CD14-positive monocyte (primary cell): Measurements from ENCODE around the gene RABEPK. TPM values are rescaled to one million over a fixed set of nuclear protein-coding genes. Genes with fewer than 3 reads are reported as not detected.

Source experiments
- DNase-seq, 3 donors: peaks; one replicate each; pipeline ENCODE4 v3.0.0-alpha.2; 2011 to 2022
- H2AFZ ChIP-seq: 2 replicates; pipeline ENCODE4 v1.6.0; 2012; ENCODE audit warnings: mild to moderate bottlenecking, low read depth, low read length, inconsistent platforms; ENCODE audit not compliant: insufficient read depth, poor library complexity, severe bottlenecking
- H3K27ac ChIP-seq, 2 donors: 1 replicate in 1 of 2; 2 replicates in 1 of 2; pipeline ENCODE4 v1.5.1; 2012 to 2013; ENCODE audit warnings: low read length in 2 of 2, control low read depth in 1 of 2, inconsistent platforms in 1 of 2, low read depth in 1 of 2, mild to moderate bottlenecking in 1 of 2
- H3K27me3 ChIP-seq, 2 donors: one replicate each; pipeline versions ENCODE4 v1.6.0 to v1.6.1; 2011 to 2013; ENCODE audit warnings: low read length in 2 of 2; ENCODE audit not compliant: control insufficient read depth in 2 of 2, insufficient read depth in 2 of 2
- H3K36me3 ChIP-seq, 2 donors: replicated peaks in 1 of 2; 1 replicate in 1 of 2; 2 replicates in 1 of 2; pipeline versions ENCODE4 v1.5.1 to v1.6.1; 2012 to 2013; ENCODE audit warnings: low read length in 2 of 2, control low read depth in 1 of 2, inconsistent platforms in 1 of 2, mild to moderate bottlenecking in 1 of 2; ENCODE audit not compliant: insufficient read depth in 2 of 2, control insufficient read depth in 1 of 2
- H3K4me1 ChIP-seq, 2 donors: 1 replicate in 1 of 2; 2 replicates in 1 of 2; pipeline versions ENCODE4 v1.5.1 to v1.6.1; 2012 to 2013; ENCODE audit warnings: low read length in 2 of 2, control low read depth in 1 of 2, inconsistent platforms in 1 of 2, mild to moderate bottlenecking in 1 of 2, moderate library complexity in 1 of 2; ENCODE audit not compliant: insufficient read depth in 2 of 2, control insufficient read depth in 1 of 2
- H3K4me2 ChIP-seq: replicated peaks from 2 replicates; pipeline ENCODE3; 2012; ENCODE audit warnings: low read length, moderate library complexity, mild to moderate bottlenecking; ENCODE audit not compliant: poor library complexity, severe bottlenecking; ENCODE audit errors: extremely low read depth
- H3K4me3 ChIP-seq, 3 experiments: fragments of 200-600 bp in 1 of 3; sonication (generic) in 1 of 3; replicated peaks in 1 of 3; 1 replicate in 2 of 3; 2 replicates in 1 of 3; pipeline ENCODE4 v1.5.1; 2011 to 2013; ENCODE audit warnings: low read length in 3 of 3, mild to moderate bottlenecking in 3 of 3, control low read depth in 2 of 3, low read depth in 2 of 3, inconsistent platforms in 1 of 3, moderate library complexity in 1 of 3
- H3K79me2 ChIP-seq: 2 replicates; pipeline ENCODE4 v1.6.0; 2012; ENCODE audit warnings: mild to moderate bottlenecking, control low read depth, inconsistent platforms, low read length, moderate library complexity; ENCODE audit not compliant: insufficient read depth
- H3K9ac ChIP-seq: 2 replicates; pipeline ENCODE4 v1.6.0; 2017; ENCODE audit warnings: low read length, mild to moderate bottlenecking; ENCODE audit not compliant: insufficient read depth, poor library complexity, severe bottlenecking
- H3K9me3 ChIP-seq, 2 donors: replicated peaks in 1 of 2; 1 replicate in 1 of 2; 2 replicates in 1 of 2; pipeline versions ENCODE4 v1.5.1 to v1.6.1; 2012 to 2013; ENCODE audit warnings: low read length in 2 of 2, control low read depth in 1 of 2; ENCODE audit not compliant: control insufficient read depth in 1 of 2, insufficient read depth in 1 of 2
- H4K20me1 ChIP-seq: 2 replicates; pipeline ENCODE4 v1.6.0; 2012; ENCODE audit warnings: mild to moderate bottlenecking, low read length, control low read depth, moderate library complexity; ENCODE audit not compliant: insufficient read depth
- H3K27ac Mint-ChIP-seq, 7 donors: one replicate each; pipeline ENCODE4 v1.8.0; 2020; ENCODE audit warnings: mild to moderate bottlenecking in 7 of 7, mixed read lengths in 7 of 7, moderate library complexity in 6 of 7, inconsistent platforms in 2 of 7
- H3K27me3 Mint-ChIP-seq, 3 donors: one replicate each; pipeline ENCODE4 v1.8.0; 2021 to 2022; ENCODE audit warnings: low read depth in 3 of 3, mild to moderate bottlenecking in 3 of 3, mixed read lengths in 3 of 3, moderate library complexity in 3 of 3, inconsistent platforms in 1 of 3
- H3K36me3 Mint-ChIP-seq, 2 donors: one replicate each; pipeline ENCODE4 v1.8.0; 2020; ENCODE audit warnings: mixed read lengths in 2 of 2, inconsistent platforms in 1 of 2, mild to moderate bottlenecking in 1 of 2
- H3K4me1 Mint-ChIP-seq: one replicate; pipeline ENCODE4 v1.8.0; 2020; ENCODE audit warnings: mild to moderate bottlenecking, mixed read lengths
- H3K4me3 Mint-ChIP-seq, 2 donors: one replicate each; pipeline ENCODE4 v1.8.0; 2020; ENCODE audit warnings: mild to moderate bottlenecking in 2 of 2, mixed read lengths in 2 of 2, moderate library complexity in 1 of 2
- H3K9me3 Mint-ChIP-seq, 7 donors: one replicate each; pipeline ENCODE4 v1.8.0; 2020 to 2022; ENCODE audit warnings: mixed read lengths in 7 of 7, mild to moderate bottlenecking in 6 of 7, moderate library complexity in 6 of 7, inconsistent platforms in 2 of 7
- CTCF ChIP-seq: fragments of 200-600 bp; IDR thresholded peaks from one replicate; pipeline ENCODE4 v1.8.0; 2022; ENCODE audit warnings: antibody characterized with exemption, mild to moderate bottlenecking
- WGBS: methylation state at CpG from one replicate; pipeline ENCODE4 v1.1.5; 2013; ENCODE audit warnings: missing lambda C conversion rate; ENCODE audit not compliant: insufficient coverage; 5-methylcytosine and 5-hydroxymethylcytosine counted together
- intact Hi-C, 2 donors: fragments of 100-400 bp; cut with micrococcal nuclease; formaldehyde crosslinking; loops; one replicate each; pipeline versions ENCODE4 v1.15.0 to v1.15.1; 2023
- polyA plus RNA-seq, 3 donors: library from polyadenylated mRNA; depleted of rRNA in 1 of 3; unstranded in 2 of 3; stranded (reverse) in 1 of 3; fragments of 300-500 nt in 2 of 3; fragments of >200 nt in 1 of 3; fragmentation: Illumina TruSeq in 2 of 3; gene quantifications; 1 replicate in 2 of 3; 2 replicates in 1 of 3; pipeline ENCODE4 v1.2.3, GENCODE V29; 2012 to 2021

Gene RABEPK
- polyA plus RNA-seq, 3 donors = 9.5 to 18.5 (median 17.5) TPM

- peak overlapping the region; percentile 98 for H3K4me2 ChIP-seq
- peak overlapping the region; percentile 99 for H3K4me3 Mint-ChIP-seq
- H3K9me3 Mint-ChIP-seq = peaks cover 0 to 3% (median 0%) of the 10 kb centered on the region in 7 donors
- WGBS = 3% methylated on average over 16 of the region's 27 CpGs
- H3K27me3 ChIP-seq = no peaks in the 10 kb centered on the region
- peaks cover 40 to 71% of the 10 kb centered on the region in 2 donors for H3K4me1 ChIP-seq
- peak overlapping the region; percentile 61 to 97 (median 63) for H3K4me3 ChIP-seq
- H3K4me1 Mint-ChIP-seq = peaks cover 52% of the 10 kb centered on the region
- peak in 1 of 3 donors; percentile 33 for DNase-seq
- H3K36me3 Mint-ChIP-seq = peaks cover 32 to 34% of the 10 kb centered on the region in 2 donors
- intact Hi-C loops = loop anchor here (2.0 to 5.0 kb wide), 3 partner anchors 19 to 55 kb away; partner anchors contain the start of genes GAPVD1 (in 2 of the 2) and PPP6C (in 2 of the 2)
- H3K27me3 Mint-ChIP-seq = no peaks in the 10 kb centered on the region
- peaks cover 24 to 29% of the 10 kb centered on the region in 2 donors for H3K36me3 ChIP-seq
- no peaks in the 10 kb centered on the region for H3K9me3 ChIP-seq
- peaks cover 40% of the 10 kb centered on the region for H4K20me1 ChIP-seq
- TF ChIP-seq CTCF = no peak
- peak overlapping the region; percentile 99 for H3K9ac ChIP-seq
- peak overlapping the region; percentile 99 to 100 (median 100) for H3K27ac Mint-ChIP-seq
- peaks cover 52% of the 10 kb centered on the region for H3K79me2 ChIP-seq
- peak overlapping the region; percentile 95 to 99 for H3K27ac ChIP-seq
- peak overlapping the region; percentile 91 for H2AFZ ChIP-seq
Observed at GRCh38 chr9:125241863-125242739, 41.8 kb downstream of the RABEPK start.

- peaks cover 35 to 54% of the 10 kb centered on the region in 2 donors for H3K4me1 ChIP-seq
- peaks cover 35% of the 10 kb centered on the region for H3K79me2 ChIP-seq
- H4K20me1 ChIP-seq = peaks cover 23% of the 10 kb centered on the region
- H2AFZ ChIP-seq = no peak overlapping the region
- Mint-ChIP-seq H3K27ac (peak overlapping the region; percentile 74 to 99 (median 84)), H3K9me3 (peaks cover 0 to 3% (median 0%) of the 10 kb centered on the region in 7 donors), H3K4me1 (peaks cover 40% of the 10 kb centered on the region), H3K36me3 (peaks cover 16 to 17% of the 10 kb centered on the region in 2 donors), H3K4me3 (no peak overlapping the region), H3K27me3 (no peaks in the 10 kb centered on the region)
- no peak for TF ChIP-seq CTCF
- WGBS = 99% methylated on average over 12 of the region's 15 CpGs
- no peak overlapping the region for H3K9ac ChIP-seq
- H3K27me3 ChIP-seq = no peaks in the 10 kb centered on the region
- no peak for DNase-seq
- no peak overlapping the region for H3K4me3 ChIP-seq
- intact Hi-C loops = loop anchor here in 1 of 2 donors (5.0 kb wide), 1 partner anchor 57 kb away; the partner anchor contains the start of gene PPP6C
- H3K9me3 ChIP-seq = no peaks in the 10 kb centered on the region
- H3K36me3 ChIP-seq = peaks cover 7 to 12% of the 10 kb centered on the region in 2 donors
- H3K27ac ChIP-seq = peak overlapping the region in 1 of 2 donors; percentile 50
- no peak overlapping the region for H3K4me2 ChIP-seq
Observed at GRCh38 chr9:125243792-125244260, 43.5 kb downstream of the RABEPK start.
